ENCODE data around the gene RABGAP1L.
A peak's percentile ranks its signal among the peaks of the same experiment; 100 is the strongest.
"Not testable (repeated sequence)": the region's sequence is repeated elsewhere in the genome, so short reads cannot be mapped to it uniquely, and the experiment has no call there.

The RABGAP1L gene

DNA sequence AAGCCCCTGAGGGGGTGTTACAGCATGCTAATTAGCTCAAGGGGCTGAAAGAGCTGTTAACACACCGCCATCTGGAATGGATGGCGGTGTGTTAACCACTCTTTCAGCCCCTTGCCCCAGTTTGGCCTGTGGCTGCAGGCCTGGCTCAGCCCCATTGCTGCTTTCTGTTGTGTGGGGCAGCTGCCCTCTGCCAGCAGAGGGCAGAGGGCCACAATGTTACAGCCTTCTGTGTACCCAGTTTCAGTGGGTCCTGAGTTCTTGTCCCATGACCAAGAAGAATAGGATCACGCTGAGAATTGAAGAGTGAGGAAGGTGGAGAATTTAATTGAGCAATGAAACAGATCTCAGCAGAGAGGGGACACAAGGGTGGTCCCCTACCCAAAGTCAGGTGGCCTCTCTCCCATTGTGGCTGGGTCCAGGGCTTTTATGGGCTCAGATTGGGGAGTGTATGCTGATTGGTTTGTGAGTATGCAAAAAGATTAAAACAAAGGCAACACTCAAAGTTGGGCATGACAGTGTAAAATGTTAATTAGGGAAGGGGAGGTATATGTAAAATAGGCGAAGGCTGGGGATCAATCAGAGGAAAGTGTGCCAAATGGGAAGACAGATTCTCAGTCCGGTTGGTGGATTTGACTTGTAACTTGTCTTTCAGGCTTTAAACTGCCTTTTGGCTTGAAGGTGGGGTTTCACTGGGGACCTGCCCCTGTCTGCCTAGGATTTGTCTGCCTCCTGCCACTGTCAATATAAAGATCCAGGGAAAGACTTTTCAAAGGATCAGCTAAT is 142.2 kb downstream of the RABGAP1L start:
- no peak for DNase-seq (ENCODE audit: insufficient read length, low spot score)
- no peak for FAIRE-seq
- TF ChIP-seq PAX5 (IDR thresholded peaks at IDR 0.05; ENCODE audit: insufficient read depth, low read length, severe bottlenecking) (no peak), POLR2AphosphoS5 (IDR thresholded peaks at IDR 0.05; ENCODE audit: low read depth, low read length) (no peak), SPI1 (IDR thresholded peaks at IDR 0.05; ENCODE audit: low read depth, low read length) (no peak), POLR2A (IDR thresholded peaks at IDR 0.05; ENCODE audit: low read depth, low read length) (no peak), POU2F2 (IDR thresholded peaks at IDR 0.05; ENCODE audit: low read depth, low read length) (no peak), TAF1 (IDR thresholded peaks at IDR 0.05; ENCODE audit: low read depth, low read length) (no peak)

DNA sequence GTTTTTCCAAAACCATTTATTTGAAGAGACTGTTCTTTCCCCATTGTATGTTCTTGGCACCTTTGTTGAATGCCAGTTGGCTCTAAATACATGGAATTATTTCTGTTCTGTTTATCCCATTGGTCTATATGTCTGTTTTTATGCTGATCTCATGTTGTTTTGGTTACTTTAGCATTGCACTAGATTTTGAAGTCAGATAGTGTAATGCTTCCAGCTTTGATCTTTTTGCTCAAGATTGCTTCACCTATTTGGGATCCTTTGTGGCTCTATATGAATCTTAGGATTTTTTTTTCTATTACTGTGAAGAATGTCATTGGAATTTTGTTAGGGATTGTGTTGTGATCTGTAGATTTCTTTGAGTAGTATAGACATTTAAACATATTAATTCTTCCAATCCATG is 149.3 kb downstream of the RABGAP1L start:
- DNase-seq (ENCODE audit: insufficient read length, low spot score), result no peak
- no peak for FAIRE-seq
- TF ChIP-seq POLR2A (IDR thresholded peaks at IDR 0.05; ENCODE audit: low read depth, low read length) (no peak), POLR2AphosphoS5 (IDR thresholded peaks at IDR 0.05; ENCODE audit: low read depth, low read length) (no peak), POU2F2 (IDR thresholded peaks at IDR 0.05; ENCODE audit: low read depth, low read length) (no peak), PAX5 (IDR thresholded peaks at IDR 0.05; ENCODE audit: insufficient read depth, low read length, severe bottlenecking) (no peak), SPI1 (IDR thresholded peaks at IDR 0.05; ENCODE audit: low read depth, low read length) (no peak), TAF1 (IDR thresholded peaks at IDR 0.05; ENCODE audit: low read depth, low read length) (no peak)

- TF ChIP-seq POLR2AphosphoS5 (IDR thresholded peaks at IDR 0.05; ENCODE audit: low read depth, low read length) (no peak), PAX5 (IDR thresholded peaks at IDR 0.05; ENCODE audit: insufficient read depth, low read length, severe bottlenecking) (no peak), SPI1 (IDR thresholded peaks at IDR 0.05; ENCODE audit: low read depth, low read length) (no peak), POLR2A (IDR thresholded peaks at IDR 0.05; ENCODE audit: low read depth, low read length) (no peak), TAF1 (IDR thresholded peaks at IDR 0.05; ENCODE audit: low read depth, low read length) (no peak), POU2F2 (IDR thresholded peaks at IDR 0.05; ENCODE audit: low read depth, low read length) (no peak)
- no peak for DNase-seq (ENCODE audit: insufficient read length, low spot score)
- FAIRE-seq, result no peak
Measured at GRCh38 chr1:174309490-174309889, 150.2 kb downstream of the RABGAP1L start.

DNA sequence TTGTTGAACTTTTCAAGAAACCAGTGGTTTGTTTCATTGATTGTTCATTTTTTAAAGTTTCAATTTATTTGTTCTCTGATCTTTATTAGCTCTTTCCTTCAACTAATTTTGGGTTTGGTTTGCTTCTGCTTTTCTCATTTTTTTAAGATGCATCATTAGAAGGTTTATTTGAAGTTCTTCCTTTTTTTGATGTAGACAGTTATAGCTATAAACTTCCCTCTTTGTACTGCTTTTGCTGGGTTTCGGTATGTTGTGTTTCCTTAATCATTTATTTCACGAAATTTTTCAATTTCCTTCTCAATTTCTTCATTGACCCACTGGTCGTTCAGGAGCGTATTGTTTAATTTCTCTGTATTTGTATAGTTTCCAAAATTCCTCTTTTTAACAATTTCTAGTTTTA is 155.1 kb downstream of the RABGAP1L start:
- FAIRE-seq (no peak), DNase-seq (ENCODE audit: insufficient read length, low spot score) (no peak)
- TF ChIP-seq PAX5 (IDR thresholded peaks at IDR 0.05; ENCODE audit: insufficient read depth, low read length, severe bottlenecking) (no peak), POLR2AphosphoS5 (IDR thresholded peaks at IDR 0.05; ENCODE audit: low read depth, low read length) (no peak), POU2F2 (IDR thresholded peaks at IDR 0.05; ENCODE audit: low read depth, low read length) (no peak), SPI1 (IDR thresholded peaks at IDR 0.05; ENCODE audit: low read depth, low read length) (no peak), POLR2A (IDR thresholded peaks at IDR 0.05; ENCODE audit: low read depth, low read length) (no peak), TAF1 (IDR thresholded peaks at IDR 0.05; ENCODE audit: low read depth, low read length) (no peak)

DNA sequence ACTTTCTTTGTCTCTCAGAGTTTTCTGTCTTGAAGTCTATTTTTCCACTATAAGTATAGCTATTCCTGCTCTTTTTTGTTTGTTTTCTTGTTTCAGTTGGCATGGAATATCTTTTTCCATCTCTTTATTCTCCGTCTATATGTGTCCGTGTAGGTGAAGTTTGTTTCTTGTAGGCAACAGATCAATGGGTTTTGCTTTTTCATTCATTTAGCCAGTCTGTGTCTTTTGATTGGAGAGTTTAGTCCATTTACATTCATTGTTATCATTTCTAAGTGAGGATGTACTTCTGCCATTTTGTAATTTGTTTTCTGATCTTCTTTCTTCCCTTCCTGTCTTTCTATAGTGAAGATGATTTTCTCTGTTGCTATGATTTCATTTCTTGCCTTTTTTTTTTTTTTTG is 155.9 kb downstream of the RABGAP1L start:
- DNase-seq (ENCODE audit: insufficient read length, low spot score) (no peak), FAIRE-seq (no peak)
- TF ChIP-seq PAX5 (IDR thresholded peaks at IDR 0.05; ENCODE audit: insufficient read depth, low read length, severe bottlenecking), result no peak
- TF ChIP-seq SPI1 (IDR thresholded peaks at IDR 0.05; ENCODE audit: low read depth, low read length), result no peak
- TF ChIP-seq POLR2A (IDR thresholded peaks at IDR 0.05; ENCODE audit: low read depth, low read length), result no peak
- TF ChIP-seq POU2F2 (IDR thresholded peaks at IDR 0.05; ENCODE audit: low read depth, low read length), result no peak
- TF ChIP-seq TAF1 (IDR thresholded peaks at IDR 0.05; ENCODE audit: low read depth, low read length), result no peak
- no peak for TF ChIP-seq POLR2AphosphoS5 (IDR thresholded peaks at IDR 0.05; ENCODE audit: low read depth, low read length)

GRCh38 chr1:174320897-174321296 is 161.6 kb downstream of the RABGAP1L start:
- not testable (repeated sequence) for DNase-seq (ENCODE audit: insufficient read length, low spot score); FAIRE-seq

GRCh38 chr1:174322202-174322862 is 163.0 kb downstream of the RABGAP1L start:
- no peak for DNase-seq (ENCODE audit: insufficient read length, low spot score)
- no peak for TF ChIP-seq SPI1 (IDR thresholded peaks at IDR 0.05; ENCODE audit: low read depth, low read length)
- TF ChIP-seq POLR2AphosphoS5 (IDR thresholded peaks at IDR 0.05; ENCODE audit: low read depth, low read length), result no peak
- TF ChIP-seq POU2F2 (IDR thresholded peaks at IDR 0.05; ENCODE audit: low read depth, low read length), result no peak
- TF ChIP-seq PAX5 (IDR thresholded peaks at IDR 0.05; ENCODE audit: insufficient read depth, low read length, severe bottlenecking), result no peak
- TF ChIP-seq POLR2A (IDR thresholded peaks at IDR 0.05; ENCODE audit: low read depth, low read length), result no peak
- TF ChIP-seq TAF1 (IDR thresholded peaks at IDR 0.05; ENCODE audit: low read depth, low read length), result no peak
- FAIRE-seq, result no peak

DNA sequence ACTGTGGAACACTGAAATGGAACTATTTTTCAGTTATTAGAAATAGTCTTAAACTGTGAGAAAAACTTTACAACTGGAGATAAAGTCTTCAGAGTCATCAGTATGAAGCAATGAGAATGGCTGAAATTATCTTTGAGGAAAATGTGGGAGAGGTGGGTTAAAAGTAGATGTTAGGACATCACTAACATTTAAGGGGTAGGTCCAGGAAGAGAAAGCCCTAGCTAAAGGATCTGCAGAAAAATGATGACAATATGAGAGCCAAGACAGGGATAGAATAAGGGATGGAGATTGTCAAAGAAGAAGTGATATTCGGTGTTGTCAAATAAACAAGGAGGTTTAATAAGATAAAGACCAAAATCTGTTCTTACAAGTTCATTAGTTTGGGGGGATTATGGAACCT is 165.2 kb downstream of the RABGAP1L start:
- peak; percentile 77 for FAIRE-seq
- no peak for DNase-seq (ENCODE audit: insufficient read length, low spot score)

DNA sequence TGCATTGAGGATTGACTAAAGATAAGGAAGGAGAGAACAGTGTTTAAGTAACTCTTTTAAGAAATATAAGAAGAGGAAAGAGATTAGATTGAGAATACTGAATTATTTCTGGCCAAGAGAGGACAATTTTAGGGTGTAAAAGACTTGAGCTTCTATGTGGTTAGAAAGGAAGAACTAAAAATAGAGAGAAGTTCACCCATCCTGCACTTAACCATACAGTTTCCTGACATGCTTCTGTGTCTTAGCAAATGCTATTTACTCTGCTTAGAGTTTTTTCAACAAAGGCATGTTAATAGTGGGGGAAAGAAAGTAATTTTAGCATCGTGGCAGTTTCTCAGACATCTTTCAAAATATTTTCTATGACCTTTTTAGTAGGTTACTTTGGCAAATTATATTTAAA is 165.6 kb downstream of the RABGAP1L start:
- no peak for TF ChIP-seq PAX5 (IDR thresholded peaks at IDR 0.05; ENCODE audit: insufficient read depth, low read length, severe bottlenecking)
- TF ChIP-seq TAF1 (IDR thresholded peaks at IDR 0.05; ENCODE audit: low read depth, low read length), result no peak
- no peak for TF ChIP-seq SPI1 (IDR thresholded peaks at IDR 0.05; ENCODE audit: low read depth, low read length)
- no peak for TF ChIP-seq POU2F2 (IDR thresholded peaks at IDR 0.05; ENCODE audit: low read depth, low read length)
- no peak for TF ChIP-seq POLR2A (IDR thresholded peaks at IDR 0.05; ENCODE audit: low read depth, low read length)
- TF ChIP-seq POLR2AphosphoS5 (IDR thresholded peaks at IDR 0.05; ENCODE audit: low read depth, low read length), result no peak

More for the DNA sequence above, 165.2 kb downstream of the RABGAP1L start:
- TF ChIP-seq POU2F2 (IDR thresholded peaks at IDR 0.05; ENCODE audit: low read depth, low read length), result no peak
- TF ChIP-seq SPI1 (IDR thresholded peaks at IDR 0.05; ENCODE audit: low read depth, low read length), result no peak
- no peak for TF ChIP-seq POLR2AphosphoS5 (IDR thresholded peaks at IDR 0.05; ENCODE audit: low read depth, low read length)
- no peak for TF ChIP-seq PAX5 (IDR thresholded peaks at IDR 0.05; ENCODE audit: insufficient read depth, low read length, severe bottlenecking)
- TF ChIP-seq TAF1 (IDR thresholded peaks at IDR 0.05; ENCODE audit: low read depth, low read length), result no peak
- TF ChIP-seq POLR2A (IDR thresholded peaks at IDR 0.05; ENCODE audit: low read depth, low read length), result no peak

More for the DNA sequence above, 165.6 kb downstream of the RABGAP1L start:
- FAIRE-seq (no peak), DNase-seq (ENCODE audit: insufficient read length, low spot score) (no peak)
